ENCODE results near the gene TSPAN10. TPM values are rescaled to one million over a fixed set of nuclear protein-coding genes. Genes with fewer than 3 reads are reported as not detected.
A peak's percentile ranks its signal among the peaks of the same experiment; 100 is the strongest.

Gene TSPAN10
- total RNA-seq, 2 experiments from 2014 or later, result 0.17 TPM; not detected in 1

- no peaks in the 10 kb centered on the region for H3K27me3 Mint-ChIP-seq
- H3K4me1 ChIP-seq (ENCODE audit: insufficient read depth, low read length), result peaks cover 37% of the 10 kb centered on the region
- ChIA-PET CTCF (no interaction called here), POLR2A (no interaction called here)
- no peaks in the 10 kb centered on the region for H3K27me3 ChIP-seq (ENCODE audit: control insufficient read depth in 1 of 2, insufficient read depth in 2 of 2, low read length in 2 of 2)
- no peak for ATAC-seq (ENCODE audit: poor library complexity)
- intact Hi-C loops (cut with DNase I, micrococcal nuclease), result no loop called here
- no peak overlapping the region for H3K27ac ChIP-seq (ENCODE audit: low read depth in 1 of 2, low read length in 2 of 2)
- H3K4me3 Mint-ChIP-seq, result peak overlapping the region; percentile 97
- no peaks in the 10 kb centered on the region for H3K9me3 Mint-ChIP-seq
- no peak overlapping the region for H3K4me3 ChIP-seq (ENCODE audit: low read length)
- H3K36me3 Mint-ChIP-seq (ENCODE audit: low read depth), result peaks cover 14% of the 10 kb centered on the region
- H3K36me3 ChIP-seq (ENCODE audit: insufficient read depth, low read length), result no peaks in the 10 kb centered on the region
- H3K27ac Mint-ChIP-seq, result peak overlapping the region; percentile 86
- H3K9me3 ChIP-seq (ENCODE audit: control insufficient read depth in 1 of 2, insufficient read depth in 1 of 2, low read length in 2 of 2), result no peaks in the 10 kb centered on the region
- DNase-seq, result no peak
- H3K4me1 Mint-ChIP-seq (ENCODE audit: low read depth), result peaks cover 22% of the 10 kb centered on the region
- no peak for TF ChIP-seq CTCF (IDR thresholded peaks at IDR 0.05)
Observed at GRCh38 chr17:81635431-81635830, 1.6 kb upstream of the TSPAN10 start.

GRCh38 chr17:81635973-81636504 lies 957 bp upstream of the TSPAN10 start:
- Histone ChIP-seq H3K27me3 (ENCODE audit: control insufficient read depth in 1 of 2, insufficient read depth in 2 of 2, low read length in 2 of 2) (no peaks in the 10 kb centered on the region), H3K9me3 (ENCODE audit: control insufficient read depth in 1 of 2, insufficient read depth in 1 of 2, low read length in 2 of 2) (no peaks in the 10 kb centered on the region), H3K4me3 (ENCODE audit: low read length) (peak overlapping the region; percentile 94), H3K36me3 (ENCODE audit: insufficient read depth, low read length) (no peaks in the 10 kb centered on the region), H3K27ac (ENCODE audit: low read depth in 1 of 2, low read length in 2 of 2) (peak overlapping the region in 1 of 2 donors; percentile 23), H3K4me1 (ENCODE audit: insufficient read depth, low read length) (peaks cover 37% of the 10 kb centered on the region)
- ChIA-PET POLR2A (interaction anchor here (1.6 kb wide), 1 partner anchor 31 kb away, joined by 11 read pairs; the partner anchor contains the start of genes CCDC137 and OXLD1), CTCF (no interaction called here)
- intact Hi-C loops (cut with DNase I, micrococcal nuclease), result loop anchor here (2.0 kb wide), 3 partner anchors 31 to 75 kb away; partner anchors contain the start of genes CCDC137 (in 1 of the 2), MRPL12 (in 1 of the 2) and OXLD1 (in 1 of the 2)
- no peaks in the 10 kb centered on the region for H3K27me3 Mint-ChIP-seq
- no peak for TF ChIP-seq CTCF (IDR thresholded peaks at IDR 0.05)
- ATAC-seq (ENCODE audit: poor library complexity), result no peak
- H3K4me1 Mint-ChIP-seq (ENCODE audit: low read depth), result peaks cover 22% of the 10 kb centered on the region
- peak overlapping the region; percentile 97 for H3K4me3 Mint-ChIP-seq
- peaks cover 14% of the 10 kb centered on the region for H3K36me3 Mint-ChIP-seq (ENCODE audit: low read depth)
- DNase-seq, result peak in 1 of 14 experiments; percentile 22
- peak overlapping the region; percentile 86 for H3K27ac Mint-ChIP-seq
- no peaks in the 10 kb centered on the region for H3K9me3 Mint-ChIP-seq

GRCh38 chr17:81638683-81639082 lies 1.7 kb downstream of the TSPAN10 start:
- no peak overlapping the region for H3K27ac Mint-ChIP-seq
- no peaks in the 10 kb centered on the region for H3K27me3 Mint-ChIP-seq
- intact Hi-C loops (cut with DNase I, micrococcal nuclease), result no loop called here
- H3K4me1 Mint-ChIP-seq (ENCODE audit: low read depth), result peaks cover 11% of the 10 kb centered on the region
- H3K4me3 Mint-ChIP-seq, result peak overlapping the region; percentile 78
- no peak for TF ChIP-seq CTCF (IDR thresholded peaks at IDR 0.05)
- no peaks in the 10 kb centered on the region for H3K36me3 ChIP-seq (ENCODE audit: insufficient read depth, low read length)
- H3K9me3 Mint-ChIP-seq, result no peaks in the 10 kb centered on the region
- H3K36me3 Mint-ChIP-seq (ENCODE audit: low read depth), result peaks cover 4% of the 10 kb centered on the region
- no peak overlapping the region for H3K27ac ChIP-seq (ENCODE audit: low read depth in 1 of 2, low read length in 2 of 2)
- no peaks in the 10 kb centered on the region for H3K9me3 ChIP-seq (ENCODE audit: control insufficient read depth in 1 of 2, insufficient read depth in 1 of 2, low read length in 2 of 2)
- no peaks in the 10 kb centered on the region for H3K27me3 ChIP-seq (ENCODE audit: control insufficient read depth in 1 of 2, insufficient read depth in 2 of 2, low read length in 2 of 2)
- H3K4me1 ChIP-seq (ENCODE audit: insufficient read depth, low read length), result peaks cover 32% of the 10 kb centered on the region
- CTCF ChIA-PET, result interaction anchor here (0.9 kb wide), 1 partner anchor 38 kb away, joined by 4 read pairs; no protein-coding TSS in a partner anchor
- no peak for ATAC-seq (ENCODE audit: poor library complexity)
- no peak overlapping the region for H3K4me3 ChIP-seq (ENCODE audit: low read length)
- DNase-seq, result no peak
- POLR2A ChIA-PET, result interaction anchor here (1.5 kb wide), 1 partner anchor 27 kb away, joined by 4 read pairs; no protein-coding TSS in a partner anchor
